GM23338 (cell line): ENCODE measurements around the gene ARL6IP4.

Experiments
- CREB1 ChIP-seq: fragments of 250-450 bp; sonication (Bioruptor Pico); IDR thresholded peaks from 2 replicates; pipeline ENCODE4 v1.5.0; 2020; ENCODE audit warnings: low read depth, mild to moderate bottlenecking, moderate library complexity
- CTCF ChIP-seq, 2 experiments: fragments of 200-600 bp in 1 of 2; sonication (generic) in 1 of 2; conservative IDR thresholded peaks; 2 replicates each; pipeline versions ENCODE4 v1.5.1 to v1.6.1; 2016 to 2017; ENCODE audit warnings: antibody characterized with exemption in 2 of 2, low read depth in 2 of 2, mild to moderate bottlenecking in 2 of 2, moderate library complexity in 1 of 2
- ETS1 ChIP-seq: IDR thresholded peaks from 2 replicates; pipeline ENCODE4 v1.6.1; 2016; ENCODE audit warnings: antibody characterized with exemption
- EZH2 ChIP-seq: fragments of 200-600 bp; sonication (generic); IDR thresholded peaks from one replicate; pipeline ENCODE4 v1.8.0; 2017; ENCODE audit warnings: antibody characterized with exemption, mild to moderate bottlenecking, low read depth; ENCODE audit not compliant: unreplicated experiment
- EZH2phosphoT487 ChIP-seq: fragments of 200-600 bp; sonication (generic); IDR thresholded peaks from one replicate; pipeline ENCODE4 v1.8.1; 2018; ENCODE audit warnings: antibody characterized with exemption; ENCODE audit not compliant: unreplicated experiment
- JUNB ChIP-seq: IDR thresholded peaks from one replicate; pipeline ENCODE4 v1.6.1; 2016; ENCODE audit warnings: antibody characterized with exemption; ENCODE audit not compliant: unreplicated experiment
- NANOG ChIP-seq: IDR thresholded peaks from 2 replicates; pipeline ENCODE4 v1.6.1; 2016; ENCODE audit warnings: antibody characterized with exemption, borderline replicate concordance
- POLR2AphosphoS5 ChIP-seq: IDR thresholded peaks from 2 replicates; pipeline ENCODE4 v1.6.1; 2016; ENCODE audit warnings: antibody characterized with exemption, low read depth
- REST ChIP-seq: IDR thresholded peaks from one replicate; pipeline ENCODE4 v1.6.1; 2018; ENCODE audit warnings: antibody characterized with exemption; ENCODE audit not compliant: unreplicated experiment
- STAT1 ChIP-seq: IDR thresholded peaks from one replicate; pipeline ENCODE4 v1.6.1; 2016; ENCODE audit warnings: antibody characterized with exemption; ENCODE audit not compliant: unreplicated experiment
- ZNF331 ChIP-seq: fragments of 250-450 bp; sonication (Bioruptor Pico); IDR thresholded peaks from 2 replicates; pipeline ENCODE4 v1.5.0; 2020; ENCODE audit warnings: low read depth, mild to moderate bottlenecking, moderate library complexity
- ZNF462 ChIP-seq: fragments of 250-450 bp; sonication (Bioruptor Pico); IDR thresholded peaks from 2 replicates; pipeline ENCODE4 v1.5.0; 2020; ENCODE audit warnings: mild to moderate bottlenecking, moderate library complexity

GRCh38 chr12:122944605-122945592 lies 35.6 kb upstream of the ARL6IP4 start:
- no peak for TF ChIP-seq CTCF (conservative IDR thresholded peaks at IDR 0.05; ENCODE audit: low read depth in 2 of 2)
- no peak for TF ChIP-seq EZH2phosphoT487
- TF ChIP-seq REST, result no peak
- no peak for TF ChIP-seq EZH2
- TF ChIP-seq CREB1, result no peak
- no peak for TF ChIP-seq JUNB
- no peak for TF ChIP-seq POLR2AphosphoS5
- no peak for TF ChIP-seq ZNF331 (CRISPR knock-in tag)
- TF ChIP-seq STAT1, result no peak
- TF ChIP-seq NANOG, result no peak
- TF ChIP-seq ETS1, result no peak
- no peak for TF ChIP-seq ZNF462 (CRISPR knock-in tag)
